Neural cell (in vitro differentiated cells): ENCODE data around the gene TXLNB. TPM values are rescaled to one million over a fixed set of nuclear protein-coding genes. Genes with fewer than 3 reads are reported as not detected.

Experiments used
- H2AFZ ChIP-seq: fragments of 200-600, 300-800 bp; sonication (generic), shearing (Covaris generic); 2 replicates; pipeline ENCODE4 v1.6.0; 2014; ENCODE audit warnings: low read depth, mild to moderate bottlenecking, antibody characterized with exemption, low read length, moderate library complexity
- H3F3A ChIP-seq: fragments of 200-600 bp; shearing (Covaris generic); 2 replicates; pipeline ENCODE4 v1.6.1; 2016; ENCODE audit warnings: mild to moderate bottlenecking, moderate library complexity, mixed read lengths, antibody characterized with exemption, low read length; ENCODE audit not compliant: insufficient read depth, poor library complexity, severe bottlenecking
- H3K27ac ChIP-seq: fragments of 200-600, 300-800 bp; sonication (generic), shearing (Covaris generic); 2 replicates; pipeline ENCODE4 v1.5.1; 2014; ENCODE audit warnings: mild to moderate bottlenecking, low read length, moderate library complexity
- H3K27me3 ChIP-seq: fragments of 300-800, 200-600 bp; sonication (generic), shearing (Covaris generic); 2 replicates; pipeline ENCODE4 v1.6.0; 2014; ENCODE audit warnings: mild to moderate bottlenecking, low read depth, low read length, moderate library complexity; ENCODE audit not compliant: insufficient read depth
- H3K36me3 ChIP-seq: fragments of 300-800, 200-600 bp; sonication (generic), shearing (Covaris generic); 2 replicates; pipeline ENCODE4 v1.5.1; 2014; ENCODE audit warnings: mild to moderate bottlenecking, antibody characterized with exemption, low read length, moderate library complexity; ENCODE audit not compliant: insufficient read depth
- H3K4me2 ChIP-seq: fragments of 300-800, 200-600 bp; sonication (generic), shearing (Covaris generic); 2 replicates; pipeline ENCODE4 v1.6.0; 2014; ENCODE audit warnings: mild to moderate bottlenecking, low read length
- H3K4me3 ChIP-seq: fragments of 300-800, 200-600 bp; sonication (generic), shearing (Covaris generic); 2 replicates; pipeline ENCODE4 v1.5.1; 2014; ENCODE audit warnings: mild to moderate bottlenecking, low read length, moderate library complexity
- H3K79me2 ChIP-seq: fragments of 200-600 bp; shearing (Covaris generic); replicated peaks from 2 replicates; pipeline ENCODE4 v1.6.0; 2014; ENCODE audit warnings: mild to moderate bottlenecking, low read length, moderate library complexity; ENCODE audit not compliant: insufficient read depth
- H3K9ac ChIP-seq: fragments of 300-800, 200-600 bp; sonication (generic), shearing (Covaris generic); 2 replicates; pipeline ENCODE4 v1.6.1; 2016; ENCODE audit warnings: mild to moderate bottlenecking, low read length, mixed read lengths
- H3K9me2 ChIP-seq: fragments of 200-600 bp; shearing (Covaris generic); 2 replicates; pipeline ENCODE4 v1.6.1; 2016; ENCODE audit warnings: mild to moderate bottlenecking, low read length, mixed read lengths; ENCODE audit not compliant: insufficient read depth
- H3K9me3 ChIP-seq: fragments of 200-600, 300-800 bp; sonication (generic), shearing (Covaris generic); 2 replicates; pipeline ENCODE4 v1.6.1; 2016; ENCODE audit warnings: mild to moderate bottlenecking, mixed run types, low read length, moderate library complexity, mixed read lengths
- H4K20me1 ChIP-seq: fragments of 200-600 bp; shearing (Covaris generic); 2 replicates; pipeline ENCODE4 v1.6.1; 2016; ENCODE audit warnings: mild to moderate bottlenecking, mixed run types; ENCODE audit not compliant: insufficient read depth
- EP300 ChIP-seq: fragments of 450-650 bp; conservative IDR thresholded peaks from 2 replicates; pipeline ENCODE4 v1.6.1; 2014; ENCODE audit warnings: antibody characterized with exemption, mild to moderate bottlenecking, moderate library complexity; ENCODE audit not compliant: poor library complexity, severe bottlenecking
- EZH2 ChIP-seq: fragments of 200-600, 300-800 bp; shearing (Covaris generic), sonication (generic); IDR thresholded peaks from 2 replicates; pipeline ENCODE4 v1.6.1; 2014; ENCODE audit warnings: antibody characterized with exemption, low read length, borderline replicate concordance, mild to moderate bottlenecking; ENCODE audit not compliant: insufficient read depth, poor library complexity, severe bottlenecking
- MXI1 ChIP-seq: fragments of 450-650 bp; conservative IDR thresholded peaks from 2 replicates; pipeline ENCODE4 v1.6.1; 2014; ENCODE audit warnings: antibody characterized with exemption, mild to moderate bottlenecking; ENCODE audit not compliant: poor library complexity, severe bottlenecking
- POLR2AphosphoS5 ChIP-seq: IDR thresholded peaks from 2 replicates; pipeline ENCODE4 v1.6.1; 2012
- RAD21 ChIP-seq: fragments of 450-650 bp; conservative IDR thresholded peaks from 2 replicates; pipeline ENCODE4 v1.6.1; 2014; ENCODE audit warnings: antibody characterized with exemption, mild to moderate bottlenecking, moderate library complexity
- SMC3 ChIP-seq: fragments of 450-650 bp; conservative IDR thresholded peaks from 2 replicates; pipeline ENCODE4 v1.6.1; 2014; ENCODE audit warnings: antibody characterized with exemption, mild to moderate bottlenecking, moderate library complexity; ENCODE audit not compliant: poor library complexity
- TAF1 ChIP-seq: IDR thresholded peaks from 2 replicates; pipeline ENCODE4 v1.6.1; 2012; ENCODE audit warnings: low read depth
- polyA plus RNA-seq: library from polyadenylated mRNA; depleted of rRNA; stranded (reverse); fragments of >200 nt; gene quantifications from 2 replicates; pipeline ENCODE4 v1.2.3, GENCODE V29; 2014
- TF ChIP-seq, protein P1 (sequence below): fragments of 450-650 bp; IDR thresholded peaks from 2 replicates; pipeline ENCODE4 v1.5.1; 2014; ENCODE audit warnings: antibody characterized with exemption, mild to moderate bottlenecking, moderate library complexity; ENCODE audit not compliant: poor library complexity, severe bottlenecking
- TF ChIP-seq, protein P2 (sequence below): IDR thresholded peaks from 2 replicates; pipeline ENCODE4 v1.6.1; 2012; ENCODE audit warnings: borderline replicate concordance

The TXLNB gene
- polyA plus RNA-seq, 1 donor from 2014 or later = not detected

- Histone ChIP-seq H2AFZ (no peak overlapping the region), H4K20me1 (no peaks in the 10 kb centered on the region)
These were observed 25.0 kb upstream of the TXLNB start for GRCh38 chr6:139316622-139317317.

GRCh38 chr6:139313784-139314545 lies 22.2 kb upstream of the TXLNB start:
- Histone ChIP-seq H3K27me3 (no peaks in the 10 kb centered on the region), H3K9ac (no peak overlapping the region), H2AFZ (no peak overlapping the region), H3K4me2 (no peak overlapping the region), H3K27ac (no peak overlapping the region), H3K4me3 (no peak overlapping the region), H3K79me2 (no peaks in the 10 kb centered on the region), H3K9me3 (no peaks in the 10 kb centered on the region), H4K20me1 (no peaks in the 10 kb centered on the region), H3K9me2 (no peaks in the 10 kb centered on the region), H3K36me3 (no peaks in the 10 kb centered on the region), H3F3A (no peaks in the 10 kb centered on the region)
- TF ChIP-seq, protein P1, sequence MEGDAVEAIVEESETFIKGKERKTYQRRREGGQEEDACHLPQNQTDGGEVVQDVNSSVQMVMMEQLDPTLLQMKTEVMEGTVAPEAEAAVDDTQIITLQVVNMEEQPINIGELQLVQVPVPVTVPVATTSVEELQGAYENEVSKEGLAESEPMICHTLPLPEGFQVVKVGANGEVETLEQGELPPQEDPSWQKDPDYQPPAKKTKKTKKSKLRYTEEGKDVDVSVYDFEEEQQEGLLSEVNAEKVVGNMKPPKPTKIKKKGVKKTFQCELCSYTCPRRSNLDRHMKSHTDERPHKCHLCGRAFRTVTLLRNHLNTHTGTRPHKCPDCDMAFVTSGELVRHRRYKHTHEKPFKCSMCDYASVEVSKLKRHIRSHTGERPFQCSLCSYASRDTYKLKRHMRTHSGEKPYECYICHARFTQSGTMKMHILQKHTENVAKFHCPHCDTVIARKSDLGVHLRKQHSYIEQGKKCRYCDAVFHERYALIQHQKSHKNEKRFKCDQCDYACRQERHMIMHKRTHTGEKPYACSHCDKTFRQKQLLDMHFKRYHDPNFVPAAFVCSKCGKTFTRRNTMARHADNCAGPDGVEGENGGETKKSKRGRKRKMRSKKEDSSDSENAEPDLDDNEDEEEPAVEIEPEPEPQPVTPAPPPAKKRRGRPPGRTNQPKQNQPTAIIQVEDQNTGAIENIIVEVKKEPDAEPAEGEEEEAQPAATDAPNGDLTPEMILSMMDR = no peak
- TF ChIP-seq TAF1 (no peak), EP300 (no peak), POLR2AphosphoS5 (no peak), MXI1 (no peak), SMC3 (no peak), RAD21 (no peak)
- TF ChIP-seq, protein P2, sequence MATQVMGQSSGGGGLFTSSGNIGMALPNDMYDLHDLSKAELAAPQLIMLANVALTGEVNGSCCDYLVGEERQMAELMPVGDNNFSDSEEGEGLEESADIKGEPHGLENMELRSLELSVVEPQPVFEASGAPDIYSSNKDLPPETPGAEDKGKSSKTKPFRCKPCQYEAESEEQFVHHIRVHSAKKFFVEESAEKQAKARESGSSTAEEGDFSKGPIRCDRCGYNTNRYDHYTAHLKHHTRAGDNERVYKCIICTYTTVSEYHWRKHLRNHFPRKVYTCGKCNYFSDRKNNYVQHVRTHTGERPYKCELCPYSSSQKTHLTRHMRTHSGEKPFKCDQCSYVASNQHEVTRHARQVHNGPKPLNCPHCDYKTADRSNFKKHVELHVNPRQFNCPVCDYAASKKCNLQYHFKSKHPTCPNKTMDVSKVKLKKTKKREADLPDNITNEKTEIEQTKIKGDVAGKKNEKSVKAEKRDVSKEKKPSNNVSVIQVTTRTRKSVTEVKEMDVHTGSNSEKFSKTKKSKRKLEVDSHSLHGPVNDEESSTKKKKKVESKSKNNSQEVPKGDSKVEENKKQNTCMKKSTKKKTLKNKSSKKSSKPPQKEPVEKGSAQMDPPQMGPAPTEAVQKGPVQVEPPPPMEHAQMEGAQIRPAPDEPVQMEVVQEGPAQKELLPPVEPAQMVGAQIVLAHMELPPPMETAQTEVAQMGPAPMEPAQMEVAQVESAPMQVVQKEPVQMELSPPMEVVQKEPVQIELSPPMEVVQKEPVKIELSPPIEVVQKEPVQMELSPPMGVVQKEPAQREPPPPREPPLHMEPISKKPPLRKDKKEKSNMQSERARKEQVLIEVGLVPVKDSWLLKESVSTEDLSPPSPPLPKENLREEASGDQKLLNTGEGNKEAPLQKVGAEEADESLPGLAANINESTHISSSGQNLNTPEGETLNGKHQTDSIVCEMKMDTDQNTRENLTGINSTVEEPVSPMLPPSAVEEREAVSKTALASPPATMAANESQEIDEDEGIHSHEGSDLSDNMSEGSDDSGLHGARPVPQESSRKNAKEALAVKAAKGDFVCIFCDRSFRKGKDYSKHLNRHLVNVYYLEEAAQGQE = no peak

More at GRCh38 chr6:139316622-139317317, 25.0 kb upstream of the TXLNB start:
- no peaks in the 10 kb centered on the region for H3K36me3 ChIP-seq
- TF ChIP-seq EZH2 = no peak
- TF ChIP-seq SMC3 = no peak
- TF ChIP-seq, protein P1 = no peak
- TF ChIP-seq RAD21 = no peak
- no peak for TF ChIP-seq TAF1
- no peak for TF ChIP-seq MXI1
- TF ChIP-seq, protein P2 = no peak
- no peak for TF ChIP-seq EP300
- TF ChIP-seq POLR2AphosphoS5 = no peak
- H3F3A ChIP-seq = no peaks in the 10 kb centered on the region
- H3K27ac ChIP-seq = no peak overlapping the region
- no peak overlapping the region for H3K4me3 ChIP-seq
- no peak overlapping the region for H3K9ac ChIP-seq
- no peaks in the 10 kb centered on the region for H3K9me2 ChIP-seq
- H3K4me2 ChIP-seq = no peak overlapping the region
- H3K9me3 ChIP-seq = no peaks in the 10 kb centered on the region
- no peaks in the 10 kb centered on the region for H3K79me2 ChIP-seq
- H3K27me3 ChIP-seq = no peaks in the 10 kb centered on the region
